Fibroblast of lung (primary cell): Measurements from ENCODE around the gene ZNF219. TPM values are rescaled to one million over a fixed set of nuclear protein-coding genes. Genes with fewer than 3 reads are reported as not detected.
"Not testable (repeated sequence)": the region's sequence is repeated elsewhere in the genome, so short reads cannot be mapped to it uniquely, and the experiment has no call there.

ENCODE experiments used
- DNase-seq, 2 donors: peaks; one replicate each; pipeline versions ENCODE4 v3.0.0 to v3.0.0-alpha.2; 2010; ENCODE audit warnings: low read depth in 2 of 2
- H2AFZ ChIP-seq: 2 replicates; pipeline ENCODE4 v1.5.1; 2012; ENCODE audit warnings: low read length, control low read depth, inconsistent platforms
- H3K27ac ChIP-seq: 2 replicates; pipeline ENCODE4 v1.5.1; 2011; ENCODE audit warnings: low read length, control low read depth; ENCODE audit not compliant: insufficient read depth
- H3K27me3 ChIP-seq: 2 replicates; pipeline ENCODE4 v1.5.1; 2011; ENCODE audit warnings: mild to moderate bottlenecking, low read length; ENCODE audit not compliant: control insufficient read depth, insufficient read depth
- H3K36me3 ChIP-seq: 2 replicates; pipeline ENCODE4 v1.5.1; 2011; ENCODE audit warnings: low read length; ENCODE audit not compliant: control insufficient read depth, insufficient read depth
- H3K4me1 ChIP-seq: 2 replicates; pipeline ENCODE4 v1.5.1; 2011; ENCODE audit warnings: low read length; ENCODE audit not compliant: control insufficient read depth, insufficient read depth; ENCODE audit errors: extremely low read depth
- H3K4me2 ChIP-seq: 2 replicates; pipeline ENCODE4 v1.5.1; 2011; ENCODE audit warnings: low read length, control low read depth; ENCODE audit not compliant: insufficient read depth; ENCODE audit errors: extremely low read depth
- H3K4me3 ChIP-seq, 4 experiments: fragments of 200-600 bp in 1 of 4; sonication (generic) in 1 of 4; replicated peaks in 1 of 4; 2 replicates each; pipeline ENCODE4 v1.5.1; 2011 to 2016; ENCODE audit warnings: low read length in 4 of 4, low read depth in 3 of 4, mild to moderate bottlenecking in 3 of 4, control low read depth in 2 of 4, inconsistent platforms in 1 of 4, mixed read lengths in 1 of 4; ENCODE audit not compliant: insufficient read depth in 1 of 4; ENCODE audit errors: control extremely low read depth in 1 of 4
- H3K79me2 ChIP-seq: 2 replicates; pipeline ENCODE4 v1.5.1; 2012; ENCODE audit warnings: mild to moderate bottlenecking, low read length, inconsistent platforms; ENCODE audit not compliant: control insufficient read depth, insufficient read depth
- H3K9ac ChIP-seq: 2 replicates; pipeline ENCODE4 v1.5.1; 2011; ENCODE audit warnings: mild to moderate bottlenecking, low read length, control low read depth; ENCODE audit not compliant: insufficient read depth
- H3K9me3 ChIP-seq: 2 replicates; pipeline ENCODE4 v1.5.1; 2012; ENCODE audit warnings: low read depth, low read length; ENCODE audit not compliant: control insufficient read depth, insufficient read depth
- H4K20me1 ChIP-seq: 2 replicates; pipeline ENCODE4 v1.5.1; 2011; ENCODE audit warnings: low read length; ENCODE audit not compliant: control insufficient read depth, insufficient read depth; ENCODE audit errors: extremely low read depth
- EZH2 ChIP-seq: IDR thresholded peaks from 2 replicates; pipeline ENCODE4 v1.5.1; 2012; ENCODE audit warnings: low read length, control low read depth, mild to moderate bottlenecking; ENCODE audit errors: missing control alignments
- polyA plus RNA-seq, 2 donors: library from polyadenylated mRNA; depleted of rRNA in 1 of 2; stranded (reverse) in 1 of 2; unstranded in 1 of 2; fragments of >200 nt; gene quantifications; 2 replicates each; pipeline ENCODE4 v1.2.1, GENCODE V29; 2011 to 2012; ENCODE audit warnings: missing spikeins in 1 of 2
- total RNA-seq: library from RNA; depleted of rRNA; stranded (reverse); fragments of >200 nt; gene quantifications from 2 replicates; pipeline ENCODE4 v1.2.1, GENCODE V29; 2014
- TF ChIP-seq, protein P1 (sequence below), 2 donors: IDR thresholded peaks in 1 of 2; conservative IDR thresholded peaks in 1 of 2; 1 replicate in 1 of 2; 2 replicates in 1 of 2; pipeline ENCODE4 v1.5.1; 2011 to 2012; ENCODE audit warnings: low read length in 2 of 2, control low read depth in 1 of 2, inconsistent platforms in 1 of 2, low read depth in 1 of 2, mild to moderate bottlenecking in 1 of 2

The ZNF219 gene
- total and polyA plus RNA-seq, 2 donors (not counting 1 experiment from before 2014, with no cell fraction given) = 2.2 to 4.6 TPM

GRCh38 chr14:21043387-21043973 lies 55.0 kb downstream of the ZNF219 start:
- no peak overlapping the region for H3K9ac ChIP-seq
- H3K4me2 ChIP-seq = no peak overlapping the region
- H3K36me3 ChIP-seq = no peaks in the 10 kb centered on the region
- H3K79me2 ChIP-seq = no peaks in the 10 kb centered on the region
- DNase-seq = no peak
- no peak overlapping the region for H3K27ac ChIP-seq
- peaks cover 8% of the 10 kb centered on the region for H3K27me3 ChIP-seq
- no peak overlapping the region for H3K4me3 ChIP-seq
- H3K4me1 ChIP-seq = no peaks in the 10 kb centered on the region
- no peaks in the 10 kb centered on the region for H4K20me1 ChIP-seq
- TF ChIP-seq EZH2 = no peak
- TF ChIP-seq, protein P1, sequence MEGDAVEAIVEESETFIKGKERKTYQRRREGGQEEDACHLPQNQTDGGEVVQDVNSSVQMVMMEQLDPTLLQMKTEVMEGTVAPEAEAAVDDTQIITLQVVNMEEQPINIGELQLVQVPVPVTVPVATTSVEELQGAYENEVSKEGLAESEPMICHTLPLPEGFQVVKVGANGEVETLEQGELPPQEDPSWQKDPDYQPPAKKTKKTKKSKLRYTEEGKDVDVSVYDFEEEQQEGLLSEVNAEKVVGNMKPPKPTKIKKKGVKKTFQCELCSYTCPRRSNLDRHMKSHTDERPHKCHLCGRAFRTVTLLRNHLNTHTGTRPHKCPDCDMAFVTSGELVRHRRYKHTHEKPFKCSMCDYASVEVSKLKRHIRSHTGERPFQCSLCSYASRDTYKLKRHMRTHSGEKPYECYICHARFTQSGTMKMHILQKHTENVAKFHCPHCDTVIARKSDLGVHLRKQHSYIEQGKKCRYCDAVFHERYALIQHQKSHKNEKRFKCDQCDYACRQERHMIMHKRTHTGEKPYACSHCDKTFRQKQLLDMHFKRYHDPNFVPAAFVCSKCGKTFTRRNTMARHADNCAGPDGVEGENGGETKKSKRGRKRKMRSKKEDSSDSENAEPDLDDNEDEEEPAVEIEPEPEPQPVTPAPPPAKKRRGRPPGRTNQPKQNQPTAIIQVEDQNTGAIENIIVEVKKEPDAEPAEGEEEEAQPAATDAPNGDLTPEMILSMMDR (conservative IDR thresholded peaks at IDR 0.05 in 1 of 2, IDR thresholded peaks at IDR 0.05 in 1 of 2; ENCODE audit: low read depth in 1 of 2, low read length in 2 of 2) = no peak
- H3K9me3 ChIP-seq = no peaks in the 10 kb centered on the region
- no peak overlapping the region for H2AFZ ChIP-seq

GRCh38 chr14:21042918-21043317 lies 55.5 kb downstream of the ZNF219 start:
- Histone ChIP-seq H3K9me3 (no peaks in the 10 kb centered on the region), H3K27me3 (peaks cover 11% of the 10 kb centered on the region), H3K36me3 (no peaks in the 10 kb centered on the region), H3K4me3 (no peak overlapping the region), H3K27ac (no peak overlapping the region), H3K9ac (no peak overlapping the region), H3K79me2 (no peaks in the 10 kb centered on the region), H3K4me1 (no peaks in the 10 kb centered on the region), H3K4me2 (no peak overlapping the region), H2AFZ (no peak overlapping the region), H4K20me1 (no peaks in the 10 kb centered on the region)
- no peak for DNase-seq
- TF ChIP-seq, protein P1 (conservative IDR thresholded peaks at IDR 0.05 in 1 of 2, IDR thresholded peaks at IDR 0.05 in 1 of 2; ENCODE audit: low read depth in 1 of 2, low read length in 2 of 2) = no peak
- no peak for TF ChIP-seq EZH2

DNA sequence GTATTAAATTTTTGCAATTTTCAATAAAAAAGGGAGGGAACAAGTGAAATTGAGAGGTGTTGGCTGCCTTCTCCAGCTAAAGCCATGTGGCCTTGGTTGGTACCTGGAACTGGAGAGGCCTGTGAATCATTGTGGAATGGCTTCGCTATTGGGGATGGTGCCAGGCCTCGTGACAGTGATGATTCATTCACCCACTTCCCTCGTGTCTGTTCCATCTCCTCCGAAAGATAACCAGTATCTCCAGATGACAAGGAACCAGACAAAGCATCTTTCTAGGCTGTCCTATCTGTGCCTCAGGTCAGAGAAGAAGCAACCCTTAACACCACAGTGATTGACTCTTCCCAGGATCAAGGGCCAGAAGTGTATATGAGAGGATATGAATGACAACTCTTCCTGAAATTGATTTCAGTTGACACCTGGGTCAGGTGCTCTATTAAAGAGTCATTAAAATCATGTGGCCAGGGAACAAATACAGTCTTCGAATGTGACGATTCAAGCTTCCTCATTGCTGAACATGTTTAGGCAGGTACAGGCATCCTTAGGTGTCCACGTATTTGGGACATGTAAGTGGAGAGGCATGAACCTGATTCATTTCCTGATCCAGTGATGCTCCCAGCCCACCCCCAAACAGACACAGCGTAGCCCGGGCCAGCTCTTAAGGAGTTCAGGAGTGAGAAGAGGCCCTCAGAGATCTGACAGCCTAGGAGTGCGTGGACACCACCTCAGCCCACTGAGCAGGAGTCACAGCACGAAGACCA lies 56.6 kb downstream of the ZNF219 start, which contains the start of gene RNASE7:
RNASE7 (plus strand) TSS at position 687 of the 758 bp plus-strand sequence. CDS start 631 bp downstream, outside the sequence.
- no peak within 1 kb of the TSS for H3K27ac ChIP-seq
- H3K4me2 ChIP-seq = no peak within 1 kb of the TSS
- TF ChIP-seq, protein P1 (conservative IDR thresholded peaks at IDR 0.05 in 1 of 2, IDR thresholded peaks at IDR 0.05 in 1 of 2; ENCODE audit: low read depth in 1 of 2, low read length in 2 of 2) = no peak
- no peak for TF ChIP-seq EZH2
- H3K9ac ChIP-seq = no peak within 1 kb of the TSS
- no peaks in the 10 kb centered on the region for H3K9me3 ChIP-seq
- H3K36me3 ChIP-seq = no peaks in the 10 kb centered on the region
- peaks cover 13% of the 10 kb centered on the region for H3K27me3 ChIP-seq
- H3K79me2 ChIP-seq = no peaks in the 10 kb centered on the region
- peak in 1 of 2 donors; percentile 57 for DNase-seq
- H3K4me1 ChIP-seq = no peaks in the 10 kb centered on the region
- H2AFZ ChIP-seq = no peak within 1 kb of the TSS
- H3K4me3 ChIP-seq = no peak within 1 kb of the TSS
- no peaks in the 10 kb centered on the region for H4K20me1 ChIP-seq

GRCh38 chr14:21040941-21041340 lies 57.5 kb downstream of the ZNF219 start:
- not testable (repeated sequence) for H3K9ac ChIP-seq, H3K4me1 ChIP-seq, H2AFZ ChIP-seq, H3K36me3 ChIP-seq, H3K4me3 ChIP-seq, H3K4me2 ChIP-seq, H3K79me2 ChIP-seq, H3K27ac ChIP-seq, H4K20me1 ChIP-seq, H3K9me3 ChIP-seq
- peaks cover 13% of the 10 kb centered on the region for H3K27me3 ChIP-seq
- peak in 1 of 2 donors; percentile 19 for DNase-seq
